ENCODE results near the gene TPGS1.
"Not testable (repeated sequence)": the region's sequence is repeated elsewhere in the genome, so short reads cannot be mapped to it uniquely, and the experiment has no call there.

The TPGS1 gene

GRCh38 chr19:478236-478903 lies 28.9 kb upstream of the TPGS1 start:
- no peak for DNase-seq (ENCODE audit: low read depth)

- no peak for DNase-seq (ENCODE audit: low read depth)
These were observed 28.3 kb upstream of the TPGS1 start for GRCh38 chr19:478976-479375.

GRCh38 chr19:480016-480855 lies 27.1 kb upstream of the TPGS1 start:
- DNase-seq (ENCODE audit: low read depth), result peak; percentile 33

GRCh38 chr19:481100-481499 lies 26.2 kb upstream of the TPGS1 start:
- not testable (repeated sequence) for DNase-seq (ENCODE audit: low read depth)

GRCh38 chr19:482186-483041 lies 24.9 kb upstream of the TPGS1 start:
- no peak for DNase-seq (ENCODE audit: low read depth)

GRCh38 chr19:483332-484072 lies 23.8 kb upstream of the TPGS1 start:
- no peak for DNase-seq (ENCODE audit: low read depth)

GRCh38 chr19:484494-484893 lies 22.8 kb upstream of the TPGS1 start:
- DNase-seq (ENCODE audit: low read depth), result no peak

GRCh38 chr19:485077-485476 lies 22.2 kb upstream of the TPGS1 start:
- DNase-seq (ENCODE audit: low read depth), result no peak

GRCh38 chr19:485583-486236 lies 21.6 kb upstream of the TPGS1 start:
- no peak for DNase-seq (ENCODE audit: low read depth)

GRCh38 chr19:488505-489417 lies 18.5 kb upstream of the TPGS1 start:
- DNase-seq (ENCODE audit: low read depth), result peak; percentile 94

GRCh38 chr19:489418-490196 lies 17.7 kb upstream of the TPGS1 start:
- no peak for DNase-seq (ENCODE audit: low read depth)

GRCh38 chr19:491146-491741 lies 16.1 kb upstream of the TPGS1 start:
- DNase-seq (ENCODE audit: low read depth), result no peak

- DNase-seq (ENCODE audit: low read depth), result no peak
These were observed 15.2 kb upstream of the TPGS1 start for GRCh38 chr19:492091-492531.

GRCh38 chr19:493391-494170 lies 13.7 kb upstream of the TPGS1 start:
- no peak for DNase-seq (ENCODE audit: low read depth)

GRCh38 chr19:494171-495080 lies 12.9 kb upstream of the TPGS1 start:
- DNase-seq (ENCODE audit: low read depth), result no peak

GRCh38 chr19:495081-495401 lies 12.3 kb upstream of the TPGS1 start:
- DNase-seq (ENCODE audit: low read depth), result no peak

- DNase-seq (ENCODE audit: low read depth), result peak; percentile 73
These were observed 11.7 kb upstream of the TPGS1 start for GRCh38 chr19:495402-496111.
